Testis (tissue), 2 donors: ENCODE measurements around the gene HSD11B1L.

Experiments used
- CTCF ChIP-seq, 3 experiments: fragments of 450-650 bp in 2 of 3; fragments of 200-600 bp in 1 of 3; sonication (generic) in 1 of 3; IDR thresholded peaks; one replicate each; pipeline ENCODE4 v1.5.1; 2016 to 2019; ENCODE audit warnings: antibody characterized with exemption in 3 of 3, mild to moderate bottlenecking in 2 of 3, moderate library complexity in 1 of 3
- POLR2A ChIP-seq: fragments of 450-650 bp; IDR thresholded peaks from one replicate; pipeline ENCODE4 v1.6.1; 2017; ENCODE audit warnings: antibody characterized with exemption, mild to moderate bottlenecking, moderate library complexity

- TF ChIP-seq CTCF (IDR thresholded peaks at IDR 0.05) (no peak), POLR2A (no peak)
Observed at GRCh38 chr19:5643060-5643459, 37.8 kb upstream of the HSD11B1L start.
